C4-2B (cell line): Measurements from ENCODE around the gene FGD1.
"Not testable (repeated sequence)": the region's sequence is repeated elsewhere in the genome, so short reads cannot be mapped to it uniquely, and the experiment has no call there.

Experiments used
- H3K27ac ChIP-seq: fragments of 450-650 bp; 2 replicates; pipeline ENCODE4 v1.5.1; 2017
- ZFX ChIP-seq: fragments of 450-650 bp; IDR thresholded peaks from 2 replicates; pipeline ENCODE4 v1.6.1; 2017
- TF ChIP-seq, protein P1 (sequence below): fragments of 450-650 bp; conservative IDR thresholded peaks from 2 replicates; pipeline ENCODE4 v1.5.1; 2017; ENCODE audit warnings: mild to moderate bottlenecking

Gene FGD1

DNA sequence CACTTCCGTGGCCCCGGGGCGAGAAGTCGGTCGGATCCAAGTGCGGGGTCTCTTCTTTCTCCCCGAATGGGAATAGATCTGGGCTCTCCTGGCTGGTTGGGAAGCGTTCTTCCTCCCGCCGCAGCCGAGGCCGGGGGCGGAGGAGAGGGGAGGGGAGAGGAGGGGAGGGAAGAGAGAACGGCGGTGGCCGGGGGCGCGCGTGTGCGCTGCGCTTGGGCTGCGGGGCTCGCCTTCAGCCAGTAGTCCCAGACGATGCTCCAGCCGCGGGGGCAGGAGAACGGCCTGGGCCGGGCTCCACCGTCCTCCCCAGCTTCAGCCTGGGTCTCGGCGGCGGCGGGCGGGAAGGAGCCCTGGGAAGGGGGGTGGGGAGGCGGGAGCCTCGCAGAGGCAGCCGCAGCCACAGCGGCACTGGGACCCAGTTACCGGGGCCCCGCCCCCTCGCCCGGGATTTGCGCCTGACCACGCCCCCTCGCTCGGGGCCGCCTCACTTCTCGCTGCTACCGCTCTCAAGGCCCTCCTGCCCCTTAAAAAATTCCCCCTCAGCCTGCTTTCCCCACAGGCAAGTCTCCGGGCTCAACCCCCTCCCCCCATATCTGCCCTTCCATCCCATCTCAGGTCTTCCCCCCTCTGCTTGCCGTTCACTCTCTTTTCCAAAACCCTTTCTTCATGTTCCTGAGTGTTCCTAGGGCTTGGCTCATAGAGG is at the start of gene FGD1:
Gene FGD1, minus strand, starts transcription at position 421 of the 703 bp plus-strand sequence. CDS start 802 bp downstream, outside the sequence.
- TF ChIP-seq, protein P1, sequence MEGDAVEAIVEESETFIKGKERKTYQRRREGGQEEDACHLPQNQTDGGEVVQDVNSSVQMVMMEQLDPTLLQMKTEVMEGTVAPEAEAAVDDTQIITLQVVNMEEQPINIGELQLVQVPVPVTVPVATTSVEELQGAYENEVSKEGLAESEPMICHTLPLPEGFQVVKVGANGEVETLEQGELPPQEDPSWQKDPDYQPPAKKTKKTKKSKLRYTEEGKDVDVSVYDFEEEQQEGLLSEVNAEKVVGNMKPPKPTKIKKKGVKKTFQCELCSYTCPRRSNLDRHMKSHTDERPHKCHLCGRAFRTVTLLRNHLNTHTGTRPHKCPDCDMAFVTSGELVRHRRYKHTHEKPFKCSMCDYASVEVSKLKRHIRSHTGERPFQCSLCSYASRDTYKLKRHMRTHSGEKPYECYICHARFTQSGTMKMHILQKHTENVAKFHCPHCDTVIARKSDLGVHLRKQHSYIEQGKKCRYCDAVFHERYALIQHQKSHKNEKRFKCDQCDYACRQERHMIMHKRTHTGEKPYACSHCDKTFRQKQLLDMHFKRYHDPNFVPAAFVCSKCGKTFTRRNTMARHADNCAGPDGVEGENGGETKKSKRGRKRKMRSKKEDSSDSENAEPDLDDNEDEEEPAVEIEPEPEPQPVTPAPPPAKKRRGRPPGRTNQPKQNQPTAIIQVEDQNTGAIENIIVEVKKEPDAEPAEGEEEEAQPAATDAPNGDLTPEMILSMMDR: no peak
- TF ChIP-seq ZFX: no peak
- H3K27ac ChIP-seq: peak within 1 kb of the TSS; percentile 42

DNA sequence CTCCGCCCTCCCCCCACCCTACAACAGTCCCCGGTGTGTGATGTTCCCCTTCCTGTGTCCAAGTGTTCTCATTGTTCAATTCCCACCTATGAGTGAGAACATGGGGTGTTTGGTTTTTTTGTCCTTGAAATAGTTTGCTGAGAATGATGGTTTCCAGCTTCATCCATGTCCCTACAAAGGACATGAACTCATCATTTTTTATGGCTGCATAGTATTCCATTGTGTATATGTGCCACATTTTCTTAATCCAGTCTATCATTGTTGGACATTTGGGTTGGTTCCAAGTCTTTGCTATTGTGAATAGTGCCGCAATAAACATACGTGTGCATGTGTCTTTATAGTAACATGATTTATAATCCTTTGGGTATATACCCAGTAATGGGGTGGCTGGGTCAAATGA is 46.2 kb upstream of the FGD1 start:
- not testable (repeated sequence) for H3K27ac ChIP-seq

DNA sequence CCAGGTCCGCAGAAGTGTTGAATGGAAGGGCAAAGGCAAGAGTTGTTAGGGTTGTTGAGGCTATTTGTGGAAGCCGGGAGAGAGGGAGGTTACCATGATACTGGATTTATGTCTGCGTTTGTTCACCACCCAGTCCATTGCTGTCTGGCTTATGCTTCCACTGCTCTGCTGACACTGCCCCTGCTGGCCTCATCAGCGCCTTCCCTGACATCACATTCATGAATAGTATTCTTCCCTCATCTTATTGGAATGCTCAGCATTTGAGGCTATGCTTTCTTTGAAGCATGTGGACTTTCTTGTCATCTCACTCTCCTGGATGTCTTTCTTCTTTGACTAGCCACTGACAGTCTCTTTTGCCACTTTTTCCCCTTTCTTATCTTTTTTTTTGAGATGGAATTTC is 44.3 kb upstream of the FGD1 start:
- H3K27ac ChIP-seq: no peak overlapping the region
- TF ChIP-seq, protein P1: no peak
- TF ChIP-seq ZFX: no peak

DNA sequence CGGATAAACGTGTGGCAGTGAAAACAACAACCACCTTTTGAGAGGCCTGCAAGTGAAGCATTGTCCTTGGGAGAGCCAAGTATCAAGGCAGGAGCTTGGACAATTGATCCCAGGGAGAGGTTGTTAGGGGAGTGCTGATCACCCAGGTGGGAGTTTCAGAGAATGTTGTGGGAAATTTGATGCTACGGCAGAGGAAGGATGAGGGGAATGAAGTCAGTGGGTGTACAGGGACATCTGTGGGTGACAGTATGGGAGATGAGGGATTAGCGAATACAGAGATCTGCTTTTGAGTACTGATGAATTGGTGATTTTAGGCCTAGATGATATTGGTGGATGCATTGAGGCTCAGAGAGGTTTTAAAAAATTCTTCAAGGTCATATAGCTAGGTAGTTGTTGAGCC is 38.2 kb upstream of the FGD1 start:
- no peak for TF ChIP-seq ZFX
- TF ChIP-seq, protein P1: no peak

DNA sequence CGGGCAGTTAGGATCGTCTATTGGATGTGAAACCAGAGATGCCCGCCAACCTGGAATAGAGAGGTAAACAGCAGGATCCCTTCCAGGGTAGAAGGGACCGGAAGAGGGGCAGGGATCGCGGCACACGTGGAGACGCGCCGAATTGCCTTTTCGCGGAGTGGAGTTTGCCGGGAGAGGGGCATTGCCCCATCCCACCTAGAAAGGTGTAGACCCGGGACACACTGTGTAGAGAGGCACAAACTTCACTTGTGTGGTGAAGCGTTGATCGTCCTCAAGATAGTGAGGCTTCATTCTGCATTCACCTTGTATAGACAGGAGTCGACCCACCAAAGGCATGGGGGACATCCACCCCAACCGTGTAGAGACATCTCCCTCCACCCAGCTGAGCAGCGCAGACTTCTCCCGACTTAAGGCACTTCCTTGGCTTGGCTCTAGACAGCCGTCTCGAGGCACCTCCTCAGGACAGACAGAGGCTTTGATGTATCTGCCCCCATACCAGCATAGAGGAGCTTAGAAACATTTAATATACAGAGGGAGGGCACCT is 34.4 kb upstream of the FGD1 start:
- H3K27ac ChIP-seq: peak overlapping the region; percentile 91
- TF ChIP-seq, protein P1: no peak
- no peak for TF ChIP-seq ZFX

More for the DNA sequence above, 38.2 kb upstream of the FGD1 start:
- H3K27ac ChIP-seq: no peak overlapping the region

DNA sequence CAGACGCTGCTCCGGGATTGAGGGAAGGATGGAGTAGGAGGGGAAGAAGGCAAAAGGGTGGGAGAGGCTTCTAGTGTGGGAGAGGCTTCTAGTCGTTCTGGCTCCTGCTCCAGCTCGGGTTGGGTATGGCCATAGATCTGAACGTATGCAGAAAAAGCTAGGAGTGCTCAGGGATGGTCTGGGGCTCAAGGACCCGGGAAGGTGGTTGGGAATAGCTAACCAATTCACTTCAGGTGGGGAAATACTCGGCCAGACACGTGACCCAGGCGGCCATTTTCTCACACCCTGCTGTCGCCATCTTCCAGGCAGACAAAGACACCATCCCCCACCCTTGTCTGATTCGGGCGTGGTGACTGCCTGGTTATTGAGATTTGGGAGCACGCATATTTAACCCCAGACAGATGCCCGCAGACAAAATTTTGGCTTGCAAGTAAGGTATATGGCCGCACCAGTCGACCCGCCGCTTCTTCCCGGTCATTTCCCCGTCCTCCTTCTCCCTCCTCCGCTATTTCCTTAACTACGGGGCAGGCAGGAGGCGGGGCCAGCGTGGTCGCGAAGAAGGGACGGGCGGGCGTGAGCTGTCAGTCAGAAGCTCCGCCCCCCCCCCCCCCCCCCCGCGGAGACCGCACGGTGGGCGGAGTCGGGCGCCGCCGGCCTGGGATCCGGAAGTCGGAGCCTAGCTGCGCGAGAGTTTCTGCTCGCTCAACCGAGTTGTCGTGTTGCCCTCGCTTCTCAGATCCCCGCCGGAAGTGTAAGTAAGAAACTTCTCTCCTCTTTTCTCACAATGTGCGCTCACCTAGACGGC is 33.7 kb upstream of the FGD1 start, which contains the start of gene GNL3L:
Gene GNL3L, plus strand, starts transcription at position 668 of the 805 bp plus-strand sequence. CDS start 2,348 bp downstream, outside the sequence.
- TF ChIP-seq ZFX: no peak
- TF ChIP-seq, protein P1: no peak

DNA sequence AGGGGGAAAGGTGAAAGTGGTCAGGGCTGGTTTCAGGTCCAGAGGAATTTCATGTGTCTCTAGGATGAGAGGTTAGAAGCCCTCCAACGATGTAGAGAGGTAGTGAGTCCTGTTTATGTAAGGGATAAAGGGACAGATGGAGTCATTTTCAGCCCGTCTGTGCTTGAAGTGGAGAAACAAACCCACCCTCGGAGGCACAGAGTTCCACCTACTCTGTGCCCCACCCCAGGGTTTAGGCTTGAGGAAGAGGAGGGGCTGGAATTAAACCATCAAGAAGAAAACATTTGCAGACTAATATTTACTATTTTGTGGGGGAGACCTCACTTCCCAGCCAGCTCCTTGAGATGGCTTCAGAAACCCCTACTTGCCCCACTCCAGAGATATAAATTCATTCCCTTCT is 33.1 kb upstream of the FGD1 start:
- TF ChIP-seq, protein P1: no peak
- TF ChIP-seq ZFX: no peak
- peak overlapping the region; percentile 91 for H3K27ac ChIP-seq

More for the DNA sequence above, 33.7 kb upstream of the FGD1 start, which contains the start of gene GNL3L:
- peak within 1 kb of the TSS; percentile 91 for H3K27ac ChIP-seq
